Activated gamma-delta T cell (primary cell): ENCODE measurements around the gene ETFA.

Experiments used
- DNase-seq: peaks from one replicate; lab custom pipeline; 2025; lab: John Stamatoyannopoulos, UW

The ETFA gene

DNA sequence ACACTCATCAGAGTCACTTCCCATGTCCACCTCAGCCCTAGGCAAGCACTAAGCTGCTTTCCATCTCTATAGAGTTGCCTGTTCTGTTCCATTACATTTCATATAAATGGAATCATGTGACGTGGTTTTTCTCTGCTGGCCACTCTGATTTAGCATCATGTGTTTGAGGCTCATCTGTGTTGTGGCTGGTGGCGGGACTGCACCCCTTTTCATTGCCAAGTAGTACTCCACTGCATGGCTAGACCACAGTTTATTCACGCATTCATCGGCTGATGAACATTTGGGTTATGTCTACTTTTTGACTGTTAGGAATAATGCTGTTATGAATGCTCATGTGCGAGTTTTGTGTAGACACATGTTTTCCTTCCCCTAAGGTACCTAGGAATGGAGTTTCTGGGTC is 136.6 kb downstream of the ETFA start:
- no peak for DNase-seq

DNA sequence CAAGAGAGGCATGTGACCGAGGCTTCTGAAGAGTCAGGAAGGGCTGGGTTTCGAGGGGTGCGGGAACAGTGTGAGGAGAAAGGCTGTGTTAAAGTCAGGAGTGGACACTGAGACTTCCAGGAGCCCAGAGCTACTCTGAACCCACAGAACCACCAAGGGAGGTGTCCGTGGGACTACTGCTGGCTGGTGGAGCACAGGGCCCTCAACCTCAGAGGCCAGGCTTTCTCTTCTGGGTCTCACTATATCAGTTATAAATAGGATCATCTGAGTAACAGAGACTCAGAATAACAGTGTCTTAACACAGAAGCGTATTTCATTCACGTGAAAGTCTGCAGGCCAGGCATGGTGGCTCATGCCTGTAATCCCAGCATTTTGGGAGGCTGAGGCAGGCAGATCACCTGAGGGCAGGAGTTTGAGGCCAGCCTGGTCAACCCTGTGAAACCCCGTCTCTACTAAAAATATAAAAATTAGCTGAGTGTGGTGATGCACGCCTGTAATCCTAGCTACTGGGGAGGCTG is 137.9 kb downstream of the ETFA start:
- no peak for DNase-seq

DNA sequence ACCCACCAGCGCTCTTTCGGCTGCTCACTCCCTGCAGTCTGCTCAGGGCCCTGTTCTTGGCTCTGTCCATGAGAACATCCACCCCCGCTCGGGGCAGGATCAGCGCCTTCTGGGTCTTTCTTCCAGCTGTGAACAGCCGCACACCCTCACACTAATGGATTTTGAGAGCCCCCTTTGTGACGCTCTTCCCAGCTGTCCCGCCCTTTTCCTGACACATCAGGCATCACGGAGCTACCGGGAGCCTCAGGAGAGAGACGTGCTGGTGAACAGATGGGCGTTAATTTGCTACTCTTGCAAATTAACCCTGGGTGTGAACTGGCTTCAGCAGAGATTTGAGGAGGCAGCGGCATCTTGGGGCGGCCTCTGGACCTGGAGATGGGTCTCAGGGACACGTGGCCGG is 138.5 kb downstream of the ETFA start:
- DNase-seq = no peak

DNA sequence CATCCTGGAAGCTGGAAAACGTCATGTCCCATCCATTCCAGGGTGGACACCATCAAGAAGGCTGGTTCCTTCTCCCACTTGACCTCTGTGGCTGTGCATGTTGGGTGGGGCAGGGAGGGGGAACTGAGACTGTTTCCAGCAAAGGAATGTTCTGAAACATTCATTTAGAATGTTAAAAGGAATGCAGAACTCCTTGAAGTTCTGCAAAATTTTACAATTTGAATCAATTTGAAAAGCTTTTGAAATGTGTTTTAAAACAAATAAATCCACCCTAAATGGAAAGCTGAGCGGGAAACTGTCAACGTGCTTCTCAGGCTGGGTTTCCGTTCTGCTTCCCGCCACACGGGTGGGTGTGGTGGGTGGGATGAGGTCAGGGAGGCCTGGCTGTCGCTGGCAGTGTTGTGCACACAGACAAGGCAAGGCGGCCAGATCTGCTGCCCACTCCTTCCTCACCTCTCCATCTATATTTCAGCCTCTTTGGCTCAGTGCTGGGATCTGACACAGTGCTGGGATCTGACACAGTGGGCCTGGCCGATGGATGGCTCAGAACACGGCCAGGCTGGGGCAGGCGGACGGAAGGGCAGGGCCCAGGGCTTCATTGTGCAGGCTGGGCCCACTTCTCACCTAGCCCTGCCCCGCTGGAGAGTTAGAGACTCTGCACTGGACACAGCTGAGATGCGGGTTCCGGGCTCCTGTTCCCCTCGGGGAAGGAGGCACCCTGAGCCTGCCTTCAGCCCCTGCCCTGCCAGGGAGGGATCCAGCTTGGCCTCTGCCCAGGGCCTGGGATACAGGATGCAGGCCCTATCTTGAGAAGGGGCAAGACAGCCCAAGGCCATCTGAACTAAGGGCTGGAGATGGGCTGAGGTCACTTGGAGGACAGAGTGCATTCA is 141.1 kb downstream of the ETFA start:
- DNase-seq = no peak

DNA sequence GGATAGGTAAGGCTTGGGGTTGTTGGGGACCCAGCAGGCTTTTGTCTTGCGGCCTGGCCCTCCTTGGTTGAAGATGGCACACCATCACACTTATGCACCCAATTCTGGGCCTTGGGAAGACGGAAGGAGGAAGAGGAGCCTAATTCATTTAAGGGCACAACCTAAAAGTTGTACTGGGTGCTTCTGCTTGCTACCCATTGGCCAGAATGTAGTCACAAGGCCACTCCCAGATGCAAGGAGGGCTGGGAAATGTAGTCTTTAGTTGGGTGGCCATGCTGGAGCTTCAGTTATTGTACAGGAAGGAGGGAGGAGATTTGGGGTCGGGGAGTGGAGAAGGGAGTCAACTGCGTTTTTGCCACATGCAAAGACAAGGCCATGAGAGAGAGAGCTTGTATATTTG is 142.3 kb downstream of the ETFA start:
- DNase-seq = no peak

DNA sequence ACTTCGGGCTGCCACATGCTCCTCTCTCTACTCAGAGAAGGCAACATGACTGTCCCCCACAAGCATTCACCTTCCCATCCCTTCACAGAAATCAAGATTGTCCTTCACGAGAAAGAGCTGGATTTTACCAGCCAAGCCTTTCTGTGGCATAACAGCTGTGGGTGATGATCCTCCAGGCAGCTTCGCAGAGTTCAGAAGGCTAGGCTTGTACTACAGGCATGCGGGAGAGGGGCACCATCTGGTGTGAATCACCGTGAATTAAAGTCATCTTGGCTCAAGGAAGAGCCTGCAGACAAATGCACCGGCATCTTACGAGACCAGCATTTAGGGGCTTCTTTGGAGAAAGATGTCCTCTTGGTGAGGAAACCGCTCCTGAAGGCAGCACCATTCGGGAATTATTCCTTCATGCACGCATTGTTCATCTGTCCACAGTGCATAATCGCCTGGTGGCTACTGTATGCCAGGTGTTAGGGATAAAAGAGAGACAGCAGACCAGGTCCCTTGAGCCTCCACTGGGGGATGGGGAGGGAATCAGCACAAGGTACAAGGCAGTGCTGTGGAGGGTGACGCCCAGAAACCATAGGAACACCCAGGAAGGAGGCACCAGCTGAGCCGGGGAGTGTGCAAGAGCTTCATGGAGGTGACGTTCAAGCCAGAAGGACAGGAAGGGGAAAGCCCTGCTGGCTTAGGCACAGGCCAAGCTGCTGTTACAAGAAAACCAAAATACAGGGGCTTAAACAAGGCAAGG is 142.9 kb downstream of the ETFA start:
- no peak for DNase-seq

DNA sequence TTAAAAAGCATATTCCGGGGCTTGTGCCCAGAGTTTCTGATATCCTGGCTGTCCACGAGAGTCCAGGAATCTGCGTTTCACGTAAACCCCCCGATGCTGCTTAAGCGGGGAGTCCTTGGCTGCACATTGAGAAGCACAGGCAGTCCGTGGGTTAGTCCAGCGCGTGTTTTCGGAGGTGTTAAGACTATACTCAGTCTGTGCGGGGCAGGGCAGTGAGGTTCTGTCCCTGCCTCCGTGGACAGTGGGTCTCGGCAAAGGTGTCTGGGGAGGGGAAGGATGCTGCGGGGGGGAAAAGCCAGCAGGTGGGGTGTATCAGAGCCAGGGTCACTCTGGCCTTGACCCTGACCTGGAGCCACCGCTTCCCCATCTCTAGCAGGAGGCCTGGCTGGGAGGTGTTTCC is 145.3 kb downstream of the ETFA start:
- no peak for DNase-seq
